SKM-1 (cell line): Measurements from ENCODE around the gene LAMA2.

Source experiments
- DNase-seq: peaks from one replicate; lab custom pipeline; 2025; ENCODE audit not compliant: unreplicated experiment; lab: John Stamatoyannopoulos, UW

Gene LAMA2

GRCh38 chr6:129302671-129303070, 419.7 kb downstream of the LAMA2 start:
- no peak for DNase-seq

- no peak for DNase-seq
Observed at GRCh38 chr6:129306826-129307225, 423.9 kb downstream of the LAMA2 start.

GRCh38 chr6:129307845-129308244, 424.9 kb downstream of the LAMA2 start:
- DNase-seq, result no peak

- no peak for DNase-seq
Observed at GRCh38 chr6:129309154-129309553, 426.2 kb downstream of the LAMA2 start.

- DNase-seq, result no peak
Observed at GRCh38 chr6:129312880-129313279, 429.9 kb downstream of the LAMA2 start.

GRCh38 chr6:129314575-129314974, 431.6 kb downstream of the LAMA2 start:
- no peak for DNase-seq

- no peak for DNase-seq
Observed at GRCh38 chr6:129317931-129318820, 435.2 kb downstream of the LAMA2 start.

- DNase-seq, result no peak
Observed at GRCh38 chr6:129320892-129321291, 438.0 kb downstream of the LAMA2 start.

- DNase-seq, result no peak
Observed at GRCh38 chr6:129321303-129321702, 438.4 kb downstream of the LAMA2 start.

- DNase-seq, result no peak
Observed at GRCh38 chr6:129324345-129324744, 441.4 kb downstream of the LAMA2 start.

GRCh38 chr6:129329678-129330077, 446.7 kb downstream of the LAMA2 start:
- no peak for DNase-seq

- no peak for DNase-seq
Observed at GRCh38 chr6:129331450-129332138, 448.7 kb downstream of the LAMA2 start.

GRCh38 chr6:129335792-129336191, 452.9 kb downstream of the LAMA2 start:
- DNase-seq, result no peak

- no peak for DNase-seq
Observed at GRCh38 chr6:129338683-129339082, 455.7 kb downstream of the LAMA2 start.

- no peak for DNase-seq
Observed at GRCh38 chr6:129340983-129341382, 458.0 kb downstream of the LAMA2 start.

- no peak for DNase-seq
Observed at GRCh38 chr6:129342243-129342642, 459.3 kb downstream of the LAMA2 start.

- no peak for DNase-seq
Observed at GRCh38 chr6:129342796-129343195, 459.9 kb downstream of the LAMA2 start.

GRCh38 chr6:129344379-129344778, 461.4 kb downstream of the LAMA2 start:
- no peak for DNase-seq

- DNase-seq, result no peak
Observed at GRCh38 chr6:129345890-129346289, 463.0 kb downstream of the LAMA2 start.

- no peak for DNase-seq
Observed at GRCh38 chr6:129346964-129347363, 464.0 kb downstream of the LAMA2 start.

- no peak for DNase-seq
Observed at GRCh38 chr6:129350278-129350677, 467.3 kb downstream of the LAMA2 start.

- no peak for DNase-seq
Observed at GRCh38 chr6:129351807-129352206, 468.9 kb downstream of the LAMA2 start.
